ENCODE data around the gene GMDS. TPM values are rescaled to one million over a fixed set of nuclear protein-coding genes. Genes with fewer than 3 reads are reported as not detected.

GMDS gene
- total and polyA plus RNA-seq, 2 of the 4 experiments (the other 2 are of a cell fraction) = 7.3 to 21.9 TPM

DNA sequence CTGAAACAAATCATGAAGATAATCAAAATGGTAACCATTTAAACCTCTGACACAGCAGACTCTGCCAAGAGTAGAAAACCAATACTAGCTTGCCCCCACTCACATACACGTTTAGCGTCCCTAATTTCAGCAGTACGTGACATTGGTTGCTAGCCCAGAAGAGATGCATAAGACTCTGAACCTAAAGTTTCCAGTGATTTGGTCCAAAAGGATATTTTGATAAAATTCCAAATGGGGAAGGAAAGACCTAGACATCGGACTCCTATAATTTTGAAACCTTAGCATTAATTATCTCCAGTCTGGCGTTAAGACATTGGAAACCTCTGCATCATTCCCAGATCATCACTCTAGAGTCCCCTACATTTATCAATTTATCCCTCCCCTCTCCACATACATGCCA, 98.1 kb downstream of the GMDS start:
- no peaks in the 10 kb centered on the region for H3K9me3 ChIP-seq (ENCODE audit: control insufficient read depth, insufficient read depth, low read length)
- no peaks in the 10 kb centered on the region for H3K36me3 ChIP-seq (ENCODE audit: control insufficient read depth, insufficient read depth, low read length)
- H3K4ac ChIP-seq (ENCODE audit: low read depth, low read length) = peak overlapping the region; percentile 73
- H2AK5ac ChIP-seq (ENCODE audit: low read depth, low read length) = 0 out of 2 replicates have a peak overlapping the region, but pooled peaks have one; percentile 41
- H3K4me3 ChIP-seq (ENCODE audit: insufficient read depth, low read depth, low read length) = no peak overlapping the region
- ChIA-PET POLR2A (ENCODE audit: unreplicated experiment) (no interaction called here), CTCF (interaction anchor here (0.7 kb wide), 1 partner anchor 34 kb away, joined by 3 read pairs; no protein-coding TSS in a partner anchor)
- peaks cover 0 to 20% of the 10 kb centered on the region in 2 experiments; a peak in 2 of 4 replicates for H3K79me1 ChIP-seq (ENCODE audit: low read depth in 1 of 2, low read length in 2 of 2)
- H4K8ac ChIP-seq (ENCODE audit: low read depth in 2 of 2, low read length in 2 of 2) = peak overlapping the region; percentile 29 to 86; a peak in 3 of 4 replicates
- in situ Hi-C loops (cut with MboI; ENCODE audit: low sequenced_read_pairs) = no loop called here
- H2AFZ ChIP-seq (replicated peaks; ENCODE audit: low read length, poor library complexity) = no peak overlapping the region
- peak overlapping the region; percentile 79; the same call in 2 of the 3 replicates for H2BK15ac ChIP-seq (ENCODE audit: low read depth, low read length)
- peak overlapping the region; percentile 58 for H3K23ac ChIP-seq (ENCODE audit: low read depth, low read length)
- DNase-seq (no peak), ATAC-seq (ENCODE audit: low read depth) (no peak)
- dilution Hi-C loops (cut with HindIII; ENCODE audit: low sequenced_read_pairs, unreplicated experiment) = no loop called here
- TF ChIP-seq USF2 (IDR thresholded peaks at IDR 0.05; ENCODE audit: low read depth, low read length) (no peak), RCOR1 (IDR thresholded peaks at IDR 0.05; ENCODE audit: insufficient replicate concordance, low read length) (no peak), BHLHE40 (IDR thresholded peaks at IDR 0.05; ENCODE audit: low read depth, low read length) (no peak), MAZ (IDR thresholded peaks at IDR 0.05; ENCODE audit: borderline replicate concordance, low read depth, low read length) (no peak)
- H3K9me1 ChIP-seq (ENCODE audit: insufficient read depth, low read length) = peaks cover 8% of the 10 kb centered on the region
- WGBS, 2 experiments (ENCODE audit: extremely low coverage in 2 of 2, insufficient read length in 1 of 2) = 100% methylated on average over 2 of the region's 5 CpGs; no CpG with 5 or more reads in 1 of the 2 experiments
- H3K27ac ChIP-seq (ENCODE audit: insufficient read depth, low read length) = peak overlapping the region; percentile 65; the same call in 1 of the 2 replicates
- peaks cover 9% of the 10 kb centered on the region for H3K4me1 ChIP-seq (ENCODE audit: control insufficient read depth, insufficient read depth, low read length)
- H2BK120ac ChIP-seq (ENCODE audit: low read depth, low read length) = peak overlapping the region; percentile 89
- H3K56ac ChIP-seq (ENCODE audit: extremely low read depth, insufficient read depth, low read length) = peak overlapping the region; percentile 42; the same call in 1 of the 2 replicates
- intact Hi-C loops (cut with micrococcal nuclease) = no loop called here
- no peaks in the 10 kb centered on the region for H3K27me3 ChIP-seq (ENCODE audit: control insufficient read depth, insufficient read depth, low read length)
- peak overlapping the region; percentile 91 for H3K14ac ChIP-seq (replicated peaks; ENCODE audit: low read depth, low read length)
- peak overlapping the region; percentile 89 for H2BK5ac ChIP-seq (ENCODE audit: low read depth, low read length, poor library complexity, severe bottlenecking)
- no peak overlapping the region for H3K9ac ChIP-seq (ENCODE audit: low read depth, low read length)
- H3K18ac ChIP-seq (ENCODE audit: low read depth, low read length) = peak overlapping the region; percentile 69
- peak overlapping the region; percentile 93 for H2BK20ac ChIP-seq (ENCODE audit: low read depth, low read length)
- H2AK9ac ChIP-seq (replicated peaks; ENCODE audit: low read depth, low read length, poor library complexity) = no peak overlapping the region
- peak overlapping the region; percentile 74; the same call in 1 of the 2 replicates for H3K4me2 ChIP-seq (ENCODE audit: low read depth, low read length)
- peak overlapping the region; percentile 89; the same call in 1 of the 2 replicates for H4K5ac ChIP-seq (ENCODE audit: low read depth, low read length)
- no peaks in the 10 kb centered on the region for H4K20me1 ChIP-seq (ENCODE audit: insufficient read depth, low read length)
- no TSS peak for BruUV-seq (replicated peaks)
- peak overlapping the region; percentile 79 for H4K91ac ChIP-seq (ENCODE audit: insufficient read depth, low read depth, low read length)
